GM21576 (cell line): Measurements from ENCODE around the gene NOC3L.
"Not testable (repeated sequence)": the region's sequence is repeated elsewhere in the genome, so short reads cannot be mapped to it uniquely, and the experiment has no call there.

ENCODE experiments used
- ATAC-seq: cut with Tn5 transposase; IDR thresholded peaks from one replicate; pipeline ENCODE4 v1.9.1; 2021; ENCODE audit warnings: mild to moderate bottlenecking, moderate library complexity; ENCODE audit not compliant: unreplicated experiment

Gene NOC3L

DNA sequence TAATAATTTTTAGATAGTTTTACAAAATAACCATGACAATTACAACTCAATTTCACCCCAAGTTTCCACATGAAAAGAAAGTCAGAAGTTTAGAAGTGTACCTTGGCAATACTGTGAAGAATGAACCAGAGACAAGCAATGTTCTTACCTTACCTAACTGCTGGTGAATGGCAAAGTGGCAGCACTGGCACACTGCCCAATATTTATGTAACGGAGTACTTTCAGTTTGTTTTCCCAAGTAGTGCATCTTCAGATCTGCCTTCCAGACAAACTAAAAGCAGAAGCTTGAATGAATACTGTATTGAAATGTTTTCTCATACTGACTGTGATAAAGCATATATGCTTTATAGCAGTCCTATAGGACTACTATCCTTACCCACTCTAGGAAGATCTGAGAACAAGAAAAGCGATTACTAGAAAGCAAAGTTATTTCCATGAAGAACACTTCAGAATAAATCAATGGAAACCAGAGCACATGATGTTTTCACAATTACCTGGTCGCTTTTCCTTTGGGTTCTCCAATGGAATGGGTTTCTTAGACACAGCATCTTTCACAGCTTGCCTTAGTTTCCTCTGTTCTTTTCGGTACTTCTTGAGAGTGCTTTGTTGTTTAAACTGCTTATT is 1.5 kb downstream of the NOC3L start:
- no peak for ATAC-seq

DNA sequence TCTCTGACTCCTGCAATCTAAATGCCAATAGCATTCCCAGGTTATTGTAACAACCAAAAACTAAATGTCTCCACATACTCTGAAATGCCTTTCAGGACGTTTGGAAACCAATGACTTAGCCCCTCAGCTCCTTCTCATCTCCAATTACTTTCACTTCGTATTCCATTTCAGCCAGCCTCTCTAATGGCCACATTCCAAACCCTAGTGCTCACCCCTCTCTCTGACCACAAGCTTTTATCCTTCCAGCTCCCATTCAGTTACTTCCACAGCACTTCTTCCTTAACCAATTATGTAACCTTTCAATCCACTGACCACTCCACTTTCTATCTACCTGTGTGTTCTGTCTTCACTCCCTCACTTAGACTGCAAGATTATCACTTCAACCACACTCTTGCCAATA is 4.3 kb downstream of the NOC3L start:
- no peak for ATAC-seq

DNA sequence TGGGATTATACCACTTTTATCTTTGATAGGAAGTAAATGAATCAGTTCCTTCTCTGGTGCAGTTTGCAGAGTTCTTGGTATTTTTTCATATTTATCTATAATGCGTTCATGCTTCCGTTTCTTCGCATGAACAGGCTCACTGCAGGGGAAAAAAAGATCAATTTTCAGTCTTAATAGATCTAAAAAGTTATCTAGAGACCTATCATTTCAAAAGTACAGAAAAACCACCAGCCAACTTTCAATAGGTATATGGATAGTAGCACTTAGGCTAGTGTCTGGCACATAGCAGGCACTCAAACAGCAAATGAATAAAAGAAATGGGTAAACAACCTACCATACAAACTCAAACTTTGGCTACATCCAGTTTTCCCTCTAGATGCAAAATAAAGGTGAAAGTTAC is 5.5 kb downstream of the NOC3L start:
- ATAC-seq = no peak

DNA sequence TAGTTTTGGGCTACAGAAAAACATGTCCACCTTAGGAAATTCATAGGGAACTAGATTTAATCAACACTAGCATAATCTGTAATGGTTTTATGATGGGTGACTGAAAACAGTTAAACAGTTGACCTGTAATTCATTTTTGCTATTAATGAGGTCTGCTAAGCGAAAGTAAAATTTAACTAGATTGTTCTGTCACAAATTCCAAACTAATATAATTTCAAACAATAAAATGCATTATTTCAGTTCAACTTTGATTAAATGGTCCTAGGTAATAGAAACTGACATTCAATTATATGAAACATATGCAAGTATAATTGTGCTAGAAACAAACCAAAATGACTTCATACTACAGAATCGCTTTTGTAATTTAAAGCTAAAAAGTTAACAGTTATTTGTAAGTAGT is 6.9 kb downstream of the NOC3L start:
- ATAC-seq = no peak

DNA sequence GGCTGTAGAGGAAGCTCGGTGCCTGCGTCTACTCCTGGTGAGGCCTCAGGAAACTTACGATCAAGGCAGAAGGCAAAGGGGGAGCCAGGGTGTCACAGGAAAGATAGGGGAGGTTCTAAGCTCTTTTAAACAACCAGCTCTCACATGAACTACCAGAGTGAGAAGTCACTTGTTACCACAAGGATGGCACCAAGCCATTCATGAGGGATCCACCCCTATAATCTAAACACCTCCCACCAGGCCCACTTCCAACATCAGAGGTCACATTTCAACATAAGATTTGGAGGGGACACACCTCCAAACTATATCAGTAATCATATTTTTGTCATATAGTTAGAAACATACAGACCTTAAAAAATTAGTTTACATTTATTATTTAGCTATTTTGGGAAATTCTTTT is 9.4 kb downstream of the NOC3L start:
- ATAC-seq = no peak

DNA sequence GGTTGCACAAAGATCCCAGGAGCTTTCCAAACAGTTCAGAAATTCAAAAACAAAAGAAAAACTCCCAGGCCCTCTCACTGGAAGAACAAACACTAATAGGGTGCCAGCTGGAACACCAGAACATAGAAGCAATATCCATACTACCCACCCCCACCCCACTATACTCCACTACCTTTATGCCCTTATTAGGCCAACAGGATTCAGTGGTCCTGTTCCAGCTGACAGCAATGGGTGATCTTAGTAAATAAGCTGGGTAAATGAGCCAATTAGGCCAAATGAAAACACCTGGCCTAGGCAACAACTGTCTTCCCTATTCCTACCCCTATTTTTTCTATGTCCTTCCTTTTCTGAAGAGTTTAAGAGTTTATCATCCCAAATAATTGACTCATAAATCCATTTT is 11.7 kb downstream of the NOC3L start:
- ATAC-seq = no peak

DNA sequence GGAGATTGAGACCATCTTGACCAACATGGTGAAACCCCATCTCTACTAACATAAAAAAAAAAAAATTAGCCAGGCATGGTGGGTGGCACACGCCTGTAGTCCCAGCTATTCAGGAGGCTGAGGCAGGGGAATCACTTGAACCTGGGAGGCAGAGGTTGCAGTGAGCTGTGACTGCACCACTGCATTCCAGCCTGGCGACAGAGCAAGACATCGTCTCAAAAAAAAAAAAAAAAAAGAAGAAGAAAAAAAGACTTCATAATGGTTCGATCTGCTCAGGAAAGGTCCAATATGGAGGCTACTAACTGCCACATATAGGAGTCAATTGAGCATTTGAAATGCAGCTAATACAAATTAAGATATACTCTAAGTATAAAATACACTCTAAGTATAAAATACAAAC is 12.2 kb downstream of the NOC3L start:
- ATAC-seq = not testable (repeated sequence)

DNA sequence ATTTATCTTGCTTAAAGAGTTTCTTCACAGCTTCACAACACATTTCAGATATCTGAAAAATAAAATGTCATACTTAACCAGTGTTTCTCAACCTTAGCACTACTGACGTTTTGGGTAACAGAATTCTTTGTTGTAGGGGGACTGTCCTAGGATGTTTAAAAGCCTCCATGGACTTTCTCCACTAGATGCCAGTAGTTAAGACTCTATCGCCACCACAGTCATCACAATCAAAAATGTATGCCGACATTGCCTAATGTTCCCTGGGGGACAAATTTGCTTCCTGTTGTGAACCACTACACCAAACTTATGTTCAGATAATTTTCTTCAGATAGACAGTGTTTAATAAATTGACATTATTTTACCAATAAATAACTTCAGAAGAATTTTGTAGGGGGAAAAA is 13.4 kb downstream of the NOC3L start:
- ATAC-seq = no peak

DNA sequence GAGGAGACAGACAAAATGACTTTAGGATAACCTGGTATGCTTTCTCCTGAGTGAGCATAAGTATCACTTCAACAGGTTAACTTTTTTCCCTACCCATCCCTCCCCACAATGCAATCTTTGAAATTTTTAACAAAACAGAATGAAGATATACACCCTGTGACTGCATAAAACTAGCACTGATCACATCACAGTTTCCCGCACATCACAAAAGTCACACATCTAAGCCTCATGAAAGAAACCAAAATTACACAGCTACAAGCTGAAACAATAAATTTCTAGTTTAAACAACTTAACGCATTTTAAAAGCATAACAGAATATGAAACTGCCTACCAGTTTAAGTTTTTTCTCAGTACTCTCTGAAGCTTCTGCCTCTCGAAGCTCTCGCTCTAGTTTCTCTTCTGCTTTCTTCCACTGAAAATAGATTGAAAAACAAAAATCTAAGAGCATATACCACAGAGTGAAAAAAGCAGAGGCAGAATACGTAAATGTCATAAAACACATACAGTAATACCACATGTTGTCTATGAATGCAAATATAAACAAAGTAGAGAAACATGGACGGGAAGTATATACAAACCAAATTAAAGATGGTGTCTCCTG is 18.1 kb downstream of the NOC3L start:
- peak; percentile 98 for ATAC-seq

DNA sequence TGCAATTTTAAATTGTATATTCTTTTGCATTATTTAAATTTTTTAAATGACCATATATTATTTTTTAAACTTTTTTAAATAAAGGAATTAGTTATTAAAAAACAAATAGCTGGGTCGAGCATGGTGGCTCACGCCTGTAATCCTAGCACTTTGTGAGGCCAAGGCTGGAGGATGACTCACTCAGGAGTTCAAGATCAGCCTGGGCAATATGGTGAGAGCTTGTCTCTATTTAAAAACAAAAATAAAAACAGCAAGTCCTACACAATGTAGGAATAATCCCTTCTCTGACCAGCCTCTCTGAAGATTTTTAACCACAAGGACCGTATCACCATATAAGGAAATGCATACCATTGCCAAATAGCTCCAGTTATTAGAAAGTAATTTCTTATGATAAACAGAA is 19.6 kb downstream of the NOC3L start:
- ATAC-seq = no peak

DNA sequence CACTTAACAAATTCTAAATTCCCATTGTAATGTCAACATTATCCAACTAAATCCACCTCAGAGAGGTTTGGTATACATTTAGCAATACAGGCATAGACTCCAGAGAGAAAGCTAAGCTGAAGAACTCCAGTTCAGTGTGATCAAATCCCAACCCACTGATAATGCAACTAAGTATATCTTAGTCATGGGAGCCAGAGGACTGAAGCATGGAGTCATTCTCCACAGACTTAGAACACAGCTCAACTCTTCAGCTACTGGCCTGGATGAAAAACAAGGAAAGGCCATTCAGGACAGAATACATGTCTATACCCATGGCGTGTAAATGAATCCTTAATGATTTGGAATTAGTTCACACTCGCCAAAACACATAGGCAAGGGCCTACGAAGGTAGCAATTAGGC is 27.9 kb downstream of the NOC3L start:
- ATAC-seq = no peak

DNA sequence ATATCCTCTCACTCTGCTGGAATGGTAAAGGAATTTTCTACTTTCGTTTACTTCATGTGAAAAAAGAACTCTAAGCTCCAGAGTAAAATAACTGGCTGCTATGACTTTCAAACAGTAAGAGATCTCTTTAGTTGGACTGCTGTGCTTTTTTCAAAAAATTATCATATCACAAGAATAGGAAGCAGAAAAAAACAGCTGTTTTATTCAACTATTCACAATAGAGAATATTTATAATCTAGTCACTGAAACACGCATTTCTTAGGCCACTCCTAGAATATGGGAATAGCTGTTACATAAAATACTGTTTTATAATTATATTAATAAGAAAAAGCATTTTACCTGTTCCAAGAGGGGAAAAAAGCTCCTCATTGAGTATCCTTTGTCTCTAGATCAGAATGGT is 29.7 kb downstream of the NOC3L start:
- no peak for ATAC-seq

DNA sequence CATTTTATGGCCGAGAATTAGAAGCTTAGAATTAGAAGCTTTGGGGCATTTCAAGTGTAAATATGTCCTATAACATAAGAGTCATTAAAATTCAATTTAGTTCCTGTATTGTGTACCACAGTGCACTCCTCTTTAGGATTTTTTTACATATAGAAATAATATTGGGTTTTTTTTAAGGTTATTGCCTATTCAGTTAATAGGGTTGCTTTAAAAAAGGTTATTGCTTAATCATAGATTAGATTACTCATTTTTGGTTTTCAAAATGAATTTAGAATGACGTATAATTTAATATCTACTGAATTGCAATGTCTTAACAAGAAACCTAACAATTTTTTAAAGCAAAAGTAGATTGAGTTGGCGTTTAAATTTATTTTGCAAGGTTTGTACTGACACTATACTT is 34.1 kb downstream of the NOC3L start:
- no peak for ATAC-seq

DNA sequence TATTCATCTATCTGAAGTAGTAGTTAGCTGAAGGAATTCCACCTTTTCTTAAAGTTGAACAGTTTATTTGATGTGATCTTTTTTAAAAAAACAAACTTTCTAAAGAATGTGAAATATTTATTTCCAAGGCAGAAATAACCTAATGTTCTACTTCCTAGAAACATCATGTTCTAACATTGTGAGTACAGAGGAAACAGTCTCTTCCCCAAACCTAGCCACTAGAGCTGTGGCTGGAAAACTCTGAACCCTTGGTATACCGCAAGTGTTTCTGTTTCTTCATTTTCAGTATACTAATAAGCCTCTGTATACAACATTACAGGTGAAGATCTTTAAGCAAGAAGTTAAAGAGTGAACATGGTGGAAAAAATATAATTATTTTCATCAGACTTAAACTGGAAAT is 35.1 kb downstream of the NOC3L start:
- ATAC-seq = no peak

DNA sequence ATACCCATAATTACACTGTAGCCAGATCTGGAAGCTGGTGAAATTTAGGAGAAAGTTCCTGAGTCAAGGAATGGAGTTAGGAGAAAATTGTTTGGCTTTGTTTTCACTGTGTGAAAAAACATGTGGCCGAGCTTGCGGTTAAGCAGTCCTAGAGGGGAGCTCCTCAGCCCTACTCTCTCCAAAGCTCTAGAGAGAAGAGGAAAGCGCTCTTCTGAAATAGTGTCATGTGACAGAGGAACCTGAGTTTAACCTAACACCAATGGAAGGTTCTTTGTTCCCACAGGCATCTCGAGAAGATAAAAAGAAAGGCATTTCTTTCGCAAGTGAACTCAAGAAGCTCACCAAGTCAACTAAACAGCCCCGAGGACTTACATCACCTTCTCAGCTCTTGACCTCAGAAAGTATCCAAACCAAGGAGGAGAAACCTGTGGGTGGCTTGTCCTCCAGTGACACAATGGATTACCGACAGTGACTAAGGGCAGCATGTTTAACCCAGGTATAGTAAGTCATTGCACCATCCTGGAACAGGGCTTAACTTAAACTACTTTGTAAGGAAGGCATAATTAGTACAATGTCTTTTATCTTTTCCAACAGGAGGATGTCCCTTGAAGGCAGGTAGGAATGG is 38.0 kb downstream of the NOC3L start:
- no peak for ATAC-seq

DNA sequence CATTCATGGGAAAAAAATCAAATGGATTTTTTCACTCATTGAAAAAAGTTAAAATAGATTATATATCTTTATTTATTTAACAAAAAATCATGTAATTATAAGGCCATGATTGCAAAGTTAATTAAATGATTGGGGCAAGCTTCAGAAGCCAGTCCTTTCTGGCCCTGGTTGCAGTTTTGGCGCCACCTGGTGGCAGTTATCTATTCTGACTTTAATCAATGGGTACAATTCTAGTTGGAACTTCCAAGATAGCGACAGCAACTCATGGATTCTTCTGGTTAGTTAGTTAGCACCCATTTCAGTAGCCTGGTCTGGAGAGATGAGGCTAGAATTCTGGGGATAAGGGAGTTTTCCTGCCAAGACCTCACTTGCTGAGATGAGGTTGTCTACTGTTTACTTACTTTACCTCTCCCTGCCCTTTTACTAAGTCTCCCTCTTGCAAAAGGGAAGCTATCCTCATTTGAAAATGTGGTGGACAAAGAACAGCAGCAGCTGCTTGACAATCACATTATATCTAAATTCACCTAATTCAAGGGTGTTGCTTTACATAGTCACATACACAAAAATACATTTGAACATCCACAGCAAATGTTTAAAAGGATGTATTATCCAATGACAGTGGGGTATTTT is 42.3 kb downstream of the NOC3L start:
- no peak for ATAC-seq

DNA sequence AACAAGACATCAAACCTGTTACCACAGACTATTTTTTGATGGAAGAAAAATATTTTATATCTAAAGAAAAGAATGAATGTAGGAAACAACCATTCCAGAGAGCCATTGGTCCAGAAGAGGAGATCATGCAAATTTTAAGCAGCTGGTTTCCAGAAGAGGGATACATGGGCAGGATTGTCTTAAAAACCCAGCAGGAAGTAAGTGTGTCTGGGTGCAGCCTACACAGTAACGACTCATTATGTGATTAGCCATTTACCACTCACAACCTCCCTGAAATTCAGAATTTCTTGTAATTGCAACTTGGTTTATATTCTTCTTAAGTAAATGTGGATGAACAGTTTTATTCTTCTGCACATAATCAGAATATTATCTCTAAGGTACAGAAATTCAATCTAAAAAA is 46.2 kb downstream of the NOC3L start:
- no peak for ATAC-seq

DNA sequence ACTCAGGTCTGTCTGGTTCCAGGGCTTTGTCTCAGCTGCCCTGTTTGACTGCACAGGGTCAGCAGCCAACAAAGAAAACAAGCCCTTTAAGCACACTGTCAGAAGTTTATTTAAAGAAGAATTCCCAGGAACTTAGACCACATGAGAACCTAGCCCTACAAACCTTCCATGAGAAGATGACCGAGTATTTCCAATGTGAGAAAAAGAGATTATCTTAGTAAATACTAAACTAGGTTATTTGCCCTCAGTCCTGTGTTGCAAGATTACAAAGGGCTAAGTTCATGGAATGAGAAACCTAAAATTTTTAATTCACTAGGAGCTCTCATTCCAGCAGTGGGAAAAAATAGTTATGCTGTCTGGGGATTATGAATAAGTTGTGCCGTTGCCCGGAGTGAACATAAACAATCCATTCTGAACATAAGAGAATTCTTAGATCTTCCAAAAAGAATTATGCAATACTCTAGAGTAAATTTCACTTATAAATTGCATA is 46.7 kb downstream of the NOC3L start:
- no peak for ATAC-seq

DNA sequence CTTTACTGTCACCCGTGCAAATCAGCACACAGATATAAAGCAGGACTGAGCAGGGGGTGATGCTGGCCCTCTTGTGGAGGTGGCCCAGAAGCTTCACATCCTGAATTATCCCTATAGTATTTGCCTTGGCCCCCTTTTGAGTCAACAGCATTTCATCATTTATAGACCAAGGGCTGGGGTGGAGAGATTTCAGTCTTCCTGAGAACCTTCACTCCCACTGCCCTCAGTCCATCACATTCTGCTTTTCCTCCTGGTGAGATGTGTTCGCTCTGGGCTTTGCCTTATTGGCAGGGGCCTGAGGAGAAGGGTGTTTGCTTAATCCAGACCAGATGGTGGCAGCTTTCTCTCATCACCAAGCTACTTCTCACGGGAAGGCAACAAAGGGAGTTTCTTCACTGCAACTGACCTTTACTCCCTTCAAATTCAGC is 47.7 kb downstream of the NOC3L start:
- no peak for ATAC-seq

DNA sequence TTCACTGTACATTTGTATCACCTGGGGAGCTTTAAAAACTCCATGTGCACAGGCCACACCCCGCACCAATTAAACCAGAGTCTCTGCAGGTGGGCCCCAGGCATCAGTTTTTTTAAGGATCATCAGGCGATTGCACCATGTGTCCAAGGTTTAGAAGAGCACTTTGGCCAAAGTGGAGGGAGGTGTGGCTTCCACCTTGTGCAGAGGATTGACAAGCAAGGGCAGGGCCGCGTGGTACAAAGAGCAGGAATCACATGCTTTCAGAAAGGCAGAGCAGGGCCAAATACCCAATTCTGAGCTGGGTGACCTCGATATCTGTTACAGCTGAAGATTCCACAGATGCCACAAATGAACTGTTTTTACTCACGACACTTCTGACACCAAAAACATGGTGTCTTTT is 52.4 kb downstream of the NOC3L start:
- no peak for ATAC-seq

DNA sequence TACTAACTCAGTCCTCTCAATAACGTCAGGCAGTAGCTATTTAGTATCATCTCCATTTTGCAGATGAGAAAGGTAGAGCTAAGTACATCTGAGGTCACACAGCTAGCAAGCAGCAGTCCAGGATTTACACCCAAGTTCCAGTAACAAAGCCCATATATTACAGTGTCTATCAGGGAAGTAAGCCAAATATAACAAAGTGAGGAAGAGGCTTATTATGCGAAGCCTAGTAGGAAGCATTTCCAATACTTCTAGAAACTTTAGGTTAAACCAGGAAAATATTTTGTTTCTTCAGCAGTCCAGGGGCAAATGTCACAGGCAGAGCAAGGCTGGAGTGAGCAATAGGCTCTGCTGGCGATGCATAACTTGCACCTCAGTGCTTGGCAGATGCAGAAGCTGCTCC is 53.9 kb downstream of the NOC3L start:
- no peak for ATAC-seq

DNA sequence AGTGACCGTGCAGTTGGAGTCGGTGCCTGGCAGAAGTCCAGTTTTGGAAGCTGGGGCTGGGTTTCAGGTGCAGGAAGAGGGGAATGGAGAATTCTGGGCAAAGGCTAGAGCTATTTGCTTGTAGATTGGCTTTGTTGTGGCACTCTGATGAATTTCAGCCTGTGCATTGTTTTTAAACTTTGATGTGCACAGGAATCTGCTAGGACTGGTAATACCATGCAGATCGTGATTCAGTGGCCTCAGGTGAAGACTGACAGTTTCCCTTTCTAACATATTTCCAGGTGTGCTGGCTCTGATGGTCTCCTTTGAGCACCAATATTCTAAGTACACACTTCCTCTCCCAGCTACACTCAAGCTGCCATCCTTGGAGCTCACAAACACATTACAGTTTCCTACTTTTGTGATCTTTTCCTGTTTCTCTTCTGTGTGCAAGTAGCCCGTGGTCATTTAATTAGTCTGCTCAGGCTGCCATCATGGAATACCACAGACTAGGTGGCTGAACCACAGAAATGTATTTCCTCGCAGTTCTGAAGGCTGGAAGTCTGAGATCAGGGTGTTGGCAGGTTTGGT is 55.6 kb downstream of the NOC3L start:
- ATAC-seq = no peak
